ENCODE measurements around the gene NOP14.

- TF ChIP-seq CTCF (IDR thresholded peaks at IDR 0.05) (no peak), POLR2A (IDR thresholded peaks at IDR 0.05) (no peak)
These were observed 69.4 kb downstream of the NOP14 start for GRCh38 chr4:2893772-2894171.
